Measurements from ENCODE around the gene GNAI2.

The GNAI2 gene

GRCh38 chr3:50235716-50236483 lies at the start of gene GNAI2:
Gene GNAI2, plus strand, starts transcription at chr3:50236204. Its CDS starts 132 bp downstream, at chr3:50236336.
- DNase-seq (ENCODE audit: low read depth): peak; percentile 95

GRCh38 chr3:50187750-50188149 lies 48.3 kb upstream of the GNAI2 start:
- DNase-seq (ENCODE audit: low read depth): no peak

DNA sequence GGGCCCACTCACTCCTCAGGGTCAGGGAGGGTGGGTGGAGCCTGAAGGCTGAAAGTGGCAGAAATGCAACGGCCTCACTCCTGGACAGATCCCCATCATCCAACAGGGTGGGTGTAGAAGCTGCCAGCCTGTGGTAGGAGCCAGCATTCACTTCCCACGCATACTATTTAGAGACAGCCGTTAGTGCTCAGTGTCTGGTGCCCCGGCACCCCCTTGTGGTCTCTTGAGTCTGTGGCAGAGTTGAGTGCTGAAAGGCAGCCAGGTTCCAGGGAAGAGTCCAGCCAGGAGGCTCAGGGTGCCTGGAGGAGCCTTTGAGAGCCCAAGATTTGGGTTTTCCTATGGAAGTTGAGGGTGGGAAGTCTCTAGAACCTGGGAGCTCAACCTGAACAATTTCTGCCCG lies 46.7 kb upstream of the GNAI2 start:
- peak; percentile 28 for DNase-seq (ENCODE audit: low read depth)

- no peak for DNase-seq (ENCODE audit: low read depth)
Measured at GRCh38 chr3:50189989-50190388, 46.0 kb upstream of the GNAI2 start.

DNA sequence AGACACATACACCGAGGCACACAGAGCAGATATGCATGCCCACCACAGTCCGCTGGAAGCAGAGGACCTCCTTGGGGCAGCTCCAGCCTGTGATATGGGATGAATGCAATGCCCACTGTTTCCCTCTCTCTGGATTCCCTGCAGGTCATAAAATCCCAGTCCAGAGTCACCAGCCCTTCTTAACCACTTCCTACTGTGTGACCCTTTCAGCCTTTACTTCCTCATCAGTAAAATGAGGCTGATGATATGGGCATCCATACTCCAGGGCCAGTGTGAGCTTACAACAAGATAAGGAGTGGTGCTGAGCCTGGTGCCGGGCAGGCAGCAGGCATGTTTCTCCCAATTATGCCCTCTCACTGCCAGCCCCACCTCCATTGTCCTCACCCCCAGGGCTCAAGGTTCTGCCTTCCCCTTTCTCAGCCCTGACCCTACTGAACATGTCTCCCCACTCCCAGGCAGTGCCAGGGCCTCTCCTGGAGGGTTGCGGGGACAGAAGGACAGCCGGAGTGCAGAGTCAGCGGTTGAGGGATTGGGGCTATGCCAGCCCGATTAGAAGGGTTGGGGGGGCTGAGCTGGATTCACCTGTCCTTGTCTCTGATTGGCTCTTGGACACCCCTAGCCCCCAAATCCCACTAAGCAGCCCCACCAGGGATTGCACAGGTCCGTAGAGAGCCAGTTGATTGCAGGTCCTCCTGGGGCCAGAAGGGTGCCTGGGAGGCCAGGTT lies 44.9 kb upstream of the GNAI2 start, which contains the start of gene GNAT1:
GNAT1 (plus strand) TSS at position 675 of the 725 bp plus-strand sequence. CDS start 116 bp downstream, outside the sequence.
- no peak for DNase-seq (ENCODE audit: low read depth)

- DNase-seq (ENCODE audit: low read depth): no peak
Measured at GRCh38 chr3:50192124-50192523, 43.9 kb upstream of the GNAI2 start.

DNA sequence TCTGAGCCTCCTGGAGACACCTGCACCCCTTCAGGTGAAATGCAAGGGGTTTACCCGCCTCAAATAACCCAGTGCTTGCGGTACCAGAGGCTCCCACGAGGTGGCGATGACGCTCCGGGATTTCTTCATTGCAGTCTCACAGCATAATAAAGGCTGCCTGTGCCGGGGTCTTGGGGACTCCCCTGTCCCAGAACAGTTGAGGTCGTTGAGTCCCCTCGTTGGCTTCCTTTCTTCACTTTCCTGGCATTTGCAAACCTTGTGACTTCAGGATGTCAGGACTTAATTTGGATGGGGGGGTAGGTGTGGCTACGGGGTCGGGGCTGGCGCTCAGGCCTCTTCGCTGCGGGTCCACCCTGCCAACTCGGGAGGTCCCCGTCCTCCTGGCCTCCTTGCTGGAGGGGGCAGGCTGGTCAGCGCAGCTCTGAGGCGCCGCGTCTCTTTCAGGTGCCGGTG lies 43.3 kb upstream of the GNAI2 start:
- DNase-seq (ENCODE audit: low read depth): no peak

DNA sequence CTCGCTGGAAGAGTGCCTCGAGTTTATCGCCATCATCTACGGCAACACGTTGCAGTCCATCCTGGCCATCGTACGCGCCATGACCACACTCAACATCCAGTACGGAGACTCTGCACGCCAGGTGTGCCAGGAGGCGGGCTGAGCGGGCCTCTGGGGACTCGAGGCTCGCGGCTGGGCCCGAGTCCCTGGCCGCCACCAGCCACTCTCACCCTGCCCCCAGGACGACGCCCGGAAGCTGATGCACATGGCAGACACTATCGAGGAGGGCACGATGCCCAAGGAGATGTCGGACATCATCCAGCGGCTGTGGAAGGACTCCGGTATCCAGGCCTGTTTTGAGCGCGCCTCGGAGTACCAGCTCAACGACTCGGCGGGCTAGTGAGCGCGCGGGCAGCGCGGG lies 42.7 kb upstream of the GNAI2 start:
- DNase-seq (ENCODE audit: low read depth): no peak

GRCh38 chr3:50193746-50194127 lies 42.3 kb upstream of the GNAI2 start:
- no peak for DNase-seq (ENCODE audit: low read depth)

DNA sequence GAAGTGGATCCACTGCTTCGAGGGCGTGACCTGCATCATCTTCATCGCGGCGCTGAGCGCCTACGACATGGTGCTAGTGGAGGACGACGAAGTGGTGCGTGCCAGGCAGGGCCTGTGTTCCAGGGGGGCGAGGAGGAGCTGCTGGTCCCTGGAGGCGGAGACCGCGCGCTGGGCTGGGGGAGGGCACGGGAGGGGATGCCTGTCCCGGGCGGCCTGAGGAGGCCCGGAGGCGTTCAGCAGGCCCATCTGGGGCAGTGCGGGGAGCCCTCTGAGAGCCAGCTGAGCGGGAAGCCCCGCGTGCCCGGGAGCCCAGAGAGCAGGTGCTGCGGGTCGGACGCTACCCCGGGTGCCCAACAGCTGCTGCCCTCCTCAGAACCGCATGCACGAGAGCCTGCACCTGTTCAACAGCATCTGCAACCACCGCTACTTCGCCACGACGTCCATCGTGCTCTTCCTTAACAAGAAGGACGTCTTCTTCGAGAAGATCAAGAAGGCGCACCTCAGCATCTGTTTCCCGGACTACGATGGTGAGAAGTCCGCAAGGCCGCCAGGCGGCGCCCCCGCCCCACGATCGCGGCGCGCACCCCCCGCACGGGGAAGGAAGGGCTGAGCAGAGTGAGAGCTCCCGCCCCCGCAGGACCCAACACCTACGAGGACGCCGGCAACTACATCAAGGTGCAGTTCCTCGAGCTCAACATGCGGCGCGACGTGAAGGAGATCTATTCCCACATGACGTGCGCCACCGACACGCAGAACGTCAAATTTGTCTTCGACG lies 41.7 kb upstream of the GNAI2 start:
- DNase-seq (ENCODE audit: low read depth): no peak

DNA sequence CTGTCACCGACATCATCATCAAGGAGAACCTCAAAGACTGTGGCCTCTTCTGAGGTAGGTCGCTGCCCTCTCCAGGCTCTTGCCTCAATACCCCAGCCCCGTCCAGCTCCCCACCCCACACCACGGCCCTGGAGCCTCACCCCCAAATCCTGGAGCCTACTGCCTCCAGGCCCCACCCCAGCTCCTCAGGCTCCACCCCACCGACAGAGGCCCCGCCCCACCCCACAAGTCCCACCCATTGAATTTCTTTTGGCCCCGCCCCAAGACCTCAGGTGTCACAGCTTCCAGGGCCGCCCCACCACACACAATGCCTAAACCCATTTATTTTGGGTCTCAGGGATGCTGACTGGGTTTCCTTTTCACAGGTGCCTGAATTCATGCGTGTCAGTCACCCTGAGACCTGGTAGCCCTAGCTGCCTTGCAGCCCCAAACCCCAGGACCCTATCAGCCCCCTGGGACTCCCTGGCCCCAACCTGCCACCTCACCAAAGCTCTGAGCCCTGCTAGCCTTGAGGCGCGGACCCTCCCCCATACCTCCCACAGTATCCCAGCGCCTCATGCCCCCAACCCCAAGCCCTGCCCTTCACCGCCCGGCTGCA lies 41.0 kb upstream of the GNAI2 start:
- no peak for DNase-seq (ENCODE audit: low read depth)

- DNase-seq (ENCODE audit: low read depth): no peak
Measured at GRCh38 chr3:50195501-50196252, 40.3 kb upstream of the GNAI2 start.

DNA sequence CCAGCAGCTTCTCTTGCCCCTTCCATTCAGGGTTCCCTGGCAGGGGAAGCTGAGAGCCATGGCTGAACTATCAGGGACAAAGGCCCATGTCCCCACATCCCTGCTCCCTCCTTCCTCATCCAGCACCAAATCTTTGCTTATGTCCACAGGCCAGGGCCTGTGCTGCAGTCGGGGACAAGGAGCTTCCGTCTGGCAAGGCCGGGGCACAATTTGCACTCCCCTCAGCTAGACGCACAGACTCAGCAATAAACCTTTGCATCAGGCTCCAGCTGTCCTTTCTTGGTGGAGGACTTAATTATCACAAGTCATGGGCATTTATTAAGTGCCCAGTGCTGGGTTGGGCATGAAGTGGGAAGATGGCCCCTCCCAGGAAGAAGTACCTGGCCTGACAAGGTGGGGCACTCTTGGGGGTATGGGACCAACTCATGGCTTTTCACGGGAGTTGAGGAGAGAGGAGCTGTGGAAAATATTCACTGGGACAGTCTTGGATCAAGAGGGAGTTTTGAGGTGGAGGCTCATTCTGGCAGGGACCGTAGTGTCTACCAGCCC lies 39.7 kb upstream of the GNAI2 start:
- DNase-seq (ENCODE audit: low read depth): no peak

DNA sequence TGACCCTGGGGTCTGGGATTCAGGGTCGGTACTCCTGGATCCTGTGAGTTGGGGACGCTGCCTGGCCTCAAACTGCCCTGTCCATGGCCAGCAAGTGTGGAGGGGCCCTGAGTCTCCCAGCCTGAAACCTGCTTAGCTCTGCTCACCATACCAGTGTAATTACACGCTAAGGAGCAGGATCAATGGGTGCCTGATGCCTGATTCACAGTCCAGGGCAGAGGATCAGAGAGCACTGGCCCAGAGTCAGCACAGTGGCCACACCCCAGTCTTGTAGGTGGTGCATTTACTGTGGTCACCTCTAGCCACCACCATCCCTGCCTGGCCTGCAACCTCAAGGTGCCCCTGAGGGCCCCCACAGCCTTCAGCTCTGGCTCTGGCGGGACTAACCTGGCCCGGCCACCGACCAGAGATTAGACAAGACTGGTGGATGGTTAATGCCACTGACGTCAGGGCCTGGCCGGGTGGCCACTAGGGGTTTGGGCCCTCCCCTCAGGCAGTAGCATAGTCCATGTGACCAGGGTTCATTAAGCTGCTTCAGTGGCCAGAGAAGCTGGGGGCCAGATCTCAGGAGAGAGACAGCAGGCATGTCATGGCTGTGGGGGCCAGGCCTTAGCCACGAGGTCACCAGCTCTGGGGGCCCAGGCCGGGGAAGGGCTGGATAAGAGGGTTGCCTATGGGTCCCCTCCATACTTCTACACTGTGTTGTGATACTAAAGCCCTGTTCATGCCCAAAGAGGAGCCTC lies 34.3 kb upstream of the GNAI2 start:
- DNase-seq (ENCODE audit: low read depth): no peak

DNA sequence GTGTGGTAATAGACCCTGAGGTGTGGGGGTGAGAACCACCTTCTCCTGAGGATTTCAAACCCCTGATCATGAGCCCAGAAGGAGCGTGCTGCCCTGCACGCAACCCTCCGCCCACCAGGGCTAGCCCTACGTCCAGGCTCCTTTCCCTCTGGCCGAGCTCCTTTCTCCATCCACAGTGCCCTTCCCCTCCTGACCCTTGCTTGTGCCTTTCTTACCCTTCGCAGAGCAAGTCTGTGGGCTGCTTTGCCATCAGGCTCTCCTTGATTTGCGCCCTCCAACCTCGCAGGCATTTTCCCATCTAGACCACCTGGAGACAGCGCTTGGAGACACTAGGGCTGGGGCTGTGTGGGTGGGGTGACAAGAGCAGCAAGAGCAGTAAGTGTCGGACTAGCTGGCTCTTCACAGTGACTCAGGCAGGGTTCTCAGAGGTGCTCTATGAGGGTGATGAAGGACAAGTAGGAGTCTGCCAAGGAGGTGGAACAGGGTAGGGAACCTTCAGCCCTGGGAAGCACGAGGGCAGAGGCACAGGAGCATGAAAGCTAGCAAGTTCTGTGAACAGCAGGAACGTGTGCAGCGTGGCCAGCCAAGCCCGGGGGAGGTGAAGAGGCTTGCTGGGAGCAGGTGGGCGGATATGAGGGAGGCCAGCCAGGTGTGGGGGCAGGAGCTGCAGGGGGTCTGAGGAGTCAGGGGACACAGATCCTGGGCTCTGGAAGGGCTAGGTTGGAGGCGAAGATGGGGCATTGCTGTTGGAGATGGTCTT lies 33.5 kb upstream of the GNAI2 start:
- no peak for DNase-seq (ENCODE audit: low read depth)

DNA sequence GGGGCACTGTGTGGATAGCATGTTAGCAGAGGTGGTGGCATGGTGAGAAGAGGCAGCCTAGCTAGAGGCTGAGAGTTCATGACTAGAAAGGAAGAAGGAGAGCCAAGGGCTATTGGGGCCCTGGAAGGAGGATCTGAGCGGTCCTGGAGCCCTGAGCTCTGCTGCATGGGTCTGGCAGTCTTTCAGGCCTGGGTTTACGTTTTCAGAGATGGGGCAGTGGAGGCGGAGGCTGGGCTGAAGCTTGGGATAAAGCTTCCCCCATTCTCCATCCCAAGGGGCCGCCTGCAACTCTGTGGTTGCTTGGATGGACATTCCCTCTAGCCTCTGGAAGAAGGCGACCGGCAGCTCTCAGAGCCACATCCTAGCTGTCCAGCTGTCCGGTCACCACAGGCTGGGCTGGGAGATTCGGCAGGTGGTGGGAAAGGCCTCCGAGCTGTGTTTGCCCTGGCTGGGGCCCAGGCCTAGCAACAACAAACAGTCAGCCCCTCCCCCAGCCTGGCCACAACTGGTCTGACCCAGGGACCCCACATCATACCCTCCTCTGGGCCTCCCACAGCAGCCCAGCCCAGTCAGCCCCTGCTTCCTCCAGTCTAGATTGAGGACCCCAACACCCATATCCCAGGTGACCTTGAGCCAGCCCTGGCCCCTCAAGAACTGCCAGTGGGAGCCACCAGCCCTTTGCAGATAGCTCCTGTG lies 32.7 kb upstream of the GNAI2 start:
- DNase-seq (ENCODE audit: low read depth): no peak

GRCh38 chr3:50203809-50204803 lies 31.9 kb upstream of the GNAI2 start:
- no peak for DNase-seq (ENCODE audit: low read depth)

Data from GM04503 (cell line).